ENCODE measurements around the gene AP4B1.

Gene AP4B1

DNA sequence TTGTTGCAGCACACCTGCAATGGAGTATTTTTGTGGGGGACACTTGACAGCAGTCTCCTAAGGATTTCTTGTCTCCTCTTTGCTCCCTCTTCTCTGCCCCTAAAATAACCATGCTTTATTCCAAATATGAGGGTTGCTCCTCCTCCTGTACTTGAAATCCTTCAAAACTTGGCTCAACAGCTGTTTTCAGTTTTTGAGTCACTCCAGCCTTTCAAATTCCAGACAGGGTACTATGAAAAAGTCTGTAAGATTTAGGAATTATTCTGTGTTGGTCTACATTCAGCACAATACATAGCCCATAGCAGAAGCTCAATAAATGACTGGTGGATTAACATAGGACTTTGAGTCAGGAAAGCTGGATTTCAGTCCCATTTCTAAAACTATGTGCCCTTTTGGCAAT lies 5.5 kb downstream of the AP4B1 start:
- Histone ChIP-seq H3K27ac (ENCODE audit: low read depth, low read length, poor library complexity, severe bottlenecking) (no peak overlapping the region), H3K9me3 (ENCODE audit: low read length) (no peaks in the 10 kb centered on the region), H3K9ac (ENCODE audit: low read length) (no peak overlapping the region), H3K4me3 (ENCODE audit: low read depth, low read length, poor library complexity, severe bottlenecking) (no peak overlapping the region), H3K4me1 (ENCODE audit: insufficient read depth, low read length, severe bottlenecking) (peaks cover 15% of the 10 kb centered on the region), H3K4me2 (ENCODE audit: low read length) (no peak overlapping the region), H4K20me1 (ENCODE audit: insufficient read depth, low read length) (no peaks in the 10 kb centered on the region), H3K9me2 (ENCODE audit: low read depth, low read length) (no peaks in the 10 kb centered on the region), H3K79me2 (ENCODE audit: insufficient read depth, low read length) (peaks cover 6% of the 10 kb centered on the region; the same call in 1 of the 2 replicates), H3K36me3 (ENCODE audit: insufficient read depth, low read length) (peaks cover 84% of the 10 kb centered on the region), H3F3A (ENCODE audit: insufficient read depth, low read length) (no peaks in the 10 kb centered on the region), H2AFZ (ENCODE audit: low read length) (no peak overlapping the region), H3K27me3 (ENCODE audit: insufficient read depth, low read length) (no peaks in the 10 kb centered on the region)
- TF ChIP-seq EZH2 (IDR thresholded peaks at IDR 0.05; ENCODE audit: borderline replicate concordance, low read length), result no peak
- TF ChIP-seq, protein P1, sequence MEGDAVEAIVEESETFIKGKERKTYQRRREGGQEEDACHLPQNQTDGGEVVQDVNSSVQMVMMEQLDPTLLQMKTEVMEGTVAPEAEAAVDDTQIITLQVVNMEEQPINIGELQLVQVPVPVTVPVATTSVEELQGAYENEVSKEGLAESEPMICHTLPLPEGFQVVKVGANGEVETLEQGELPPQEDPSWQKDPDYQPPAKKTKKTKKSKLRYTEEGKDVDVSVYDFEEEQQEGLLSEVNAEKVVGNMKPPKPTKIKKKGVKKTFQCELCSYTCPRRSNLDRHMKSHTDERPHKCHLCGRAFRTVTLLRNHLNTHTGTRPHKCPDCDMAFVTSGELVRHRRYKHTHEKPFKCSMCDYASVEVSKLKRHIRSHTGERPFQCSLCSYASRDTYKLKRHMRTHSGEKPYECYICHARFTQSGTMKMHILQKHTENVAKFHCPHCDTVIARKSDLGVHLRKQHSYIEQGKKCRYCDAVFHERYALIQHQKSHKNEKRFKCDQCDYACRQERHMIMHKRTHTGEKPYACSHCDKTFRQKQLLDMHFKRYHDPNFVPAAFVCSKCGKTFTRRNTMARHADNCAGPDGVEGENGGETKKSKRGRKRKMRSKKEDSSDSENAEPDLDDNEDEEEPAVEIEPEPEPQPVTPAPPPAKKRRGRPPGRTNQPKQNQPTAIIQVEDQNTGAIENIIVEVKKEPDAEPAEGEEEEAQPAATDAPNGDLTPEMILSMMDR (IDR thresholded peaks at IDR 0.05; ENCODE audit: low read length), result no peak

DNA sequence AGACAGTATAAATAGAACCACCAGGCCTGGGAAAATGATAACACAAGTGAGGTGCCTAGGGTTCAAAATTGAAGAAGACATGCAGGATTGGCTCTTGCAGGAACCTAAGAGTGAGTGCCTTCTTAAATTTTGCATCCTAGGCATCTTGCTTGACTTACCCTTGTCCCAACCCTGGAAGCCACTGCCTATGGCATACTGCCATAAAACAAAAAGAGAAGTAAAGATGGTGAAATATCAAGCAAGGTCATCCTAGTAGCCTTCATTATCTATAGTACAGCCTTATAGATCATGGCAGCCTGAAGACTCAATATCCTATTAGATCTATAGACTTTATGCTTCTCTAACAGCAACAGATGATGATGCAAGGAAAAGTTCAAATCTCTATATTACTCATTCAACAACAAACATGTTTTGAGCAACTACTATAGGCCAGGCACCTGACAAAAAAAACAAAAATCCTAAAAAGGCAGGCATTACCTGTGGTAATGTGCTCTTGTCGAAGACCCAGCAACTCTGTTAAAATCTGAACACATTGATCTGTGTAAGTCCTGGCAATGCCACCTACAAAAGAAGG lies 6.3 kb downstream of the AP4B1 start:
- Histone ChIP-seq H3K4me1 (ENCODE audit: insufficient read depth, low read length, severe bottlenecking) (peaks cover 7% of the 10 kb centered on the region), H4K20me1 (ENCODE audit: insufficient read depth, low read length) (no peaks in the 10 kb centered on the region), H3F3A (ENCODE audit: insufficient read depth, low read length) (no peaks in the 10 kb centered on the region), H3K36me3 (ENCODE audit: insufficient read depth, low read length) (peaks cover 89% of the 10 kb centered on the region), H3K27me3 (ENCODE audit: insufficient read depth, low read length) (no peaks in the 10 kb centered on the region), H3K9me3 (ENCODE audit: low read length) (no peaks in the 10 kb centered on the region), H3K9me2 (ENCODE audit: low read depth, low read length) (no peaks in the 10 kb centered on the region), H3K9ac (ENCODE audit: low read length) (no peak overlapping the region), H3K4me2 (ENCODE audit: low read length) (no peak overlapping the region), H3K27ac (ENCODE audit: low read depth, low read length, poor library complexity, severe bottlenecking) (no peak overlapping the region), H3K79me2 (ENCODE audit: insufficient read depth, low read length) (no peaks in the 10 kb centered on the region), H2AFZ (ENCODE audit: low read length) (no peak overlapping the region), H3K4me3 (ENCODE audit: low read depth, low read length, poor library complexity, severe bottlenecking) (no peak overlapping the region)
- TF ChIP-seq EZH2 (IDR thresholded peaks at IDR 0.05; ENCODE audit: borderline replicate concordance, low read length), result no peak
- TF ChIP-seq, protein P1 (IDR thresholded peaks at IDR 0.05; ENCODE audit: low read length), result no peak

DNA sequence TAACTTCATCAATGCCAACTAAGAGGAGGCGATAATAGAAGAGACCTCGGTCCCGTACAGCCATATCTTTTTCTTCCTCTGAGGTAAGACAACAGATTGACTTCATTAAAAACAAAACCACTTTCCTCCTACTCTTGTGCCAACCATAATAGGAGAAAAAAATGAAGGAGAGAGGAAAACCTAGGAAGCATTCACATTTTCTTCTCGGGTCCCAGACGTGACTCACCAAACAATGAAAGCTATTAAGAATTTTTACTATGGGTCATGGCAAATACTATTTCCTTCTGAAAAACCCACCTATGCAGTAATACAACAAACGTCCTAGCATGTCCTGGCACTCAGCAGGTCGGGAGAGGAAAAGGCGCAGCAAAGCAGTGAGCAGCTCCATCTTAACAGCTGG lies 8.6 kb downstream of the AP4B1 start:
- Histone ChIP-seq H3K79me2 (ENCODE audit: insufficient read depth, low read length) (no peaks in the 10 kb centered on the region), H4K20me1 (ENCODE audit: insufficient read depth, low read length) (no peaks in the 10 kb centered on the region), H3K9ac (ENCODE audit: low read length) (no peak overlapping the region), H3K36me3 (ENCODE audit: insufficient read depth, low read length) (peaks cover 69% of the 10 kb centered on the region), H3K27me3 (ENCODE audit: insufficient read depth, low read length) (no peaks in the 10 kb centered on the region), H3F3A (ENCODE audit: insufficient read depth, low read length) (no peaks in the 10 kb centered on the region), H3K4me2 (ENCODE audit: low read length) (no peak overlapping the region), H3K4me1 (ENCODE audit: insufficient read depth, low read length, severe bottlenecking) (no peaks in the 10 kb centered on the region), H3K4me3 (ENCODE audit: low read depth, low read length, poor library complexity, severe bottlenecking) (no peak overlapping the region), H3K9me3 (ENCODE audit: low read length) (no peaks in the 10 kb centered on the region), H3K9me2 (ENCODE audit: low read depth, low read length) (no peaks in the 10 kb centered on the region), H3K27ac (ENCODE audit: low read depth, low read length, poor library complexity, severe bottlenecking) (no peak overlapping the region), H2AFZ (ENCODE audit: low read length) (no peak overlapping the region)
- TF ChIP-seq, protein P1 (IDR thresholded peaks at IDR 0.05; ENCODE audit: low read length), result no peak
- TF ChIP-seq EZH2 (IDR thresholded peaks at IDR 0.05; ENCODE audit: borderline replicate concordance, low read length), result no peak
